ENCODE measurements around the gene BMPR1B. TPM values are rescaled to one million over a fixed set of nuclear protein-coding genes. Genes with fewer than 3 reads are reported as not detected.
"Not testable (repeated sequence)": the region's sequence is repeated elsewhere in the genome, so short reads cannot be mapped to it uniquely, and the experiment has no call there.

The BMPR1B gene
- total and polyA plus RNA-seq, 4 donors = 0.27 to 0.70 (median 0.48) TPM

- TF ChIP-seq REST (IDR thresholded peaks at IDR 0.05) (no peak), HNF4G (IDR thresholded peaks at IDR 0.05) (no peak), JUND (IDR thresholded peaks at IDR 0.05) (no peak)
- no peaks in the 10 kb centered on the region for H3K4me1 ChIP-seq (ENCODE audit: control insufficient read depth in 4 of 4, insufficient read depth in 4 of 4, low read length in 3 of 4)
- no peaks in the 10 kb centered on the region for H3K27me3 ChIP-seq (ENCODE audit: control insufficient read depth in 4 of 4, insufficient read depth in 4 of 4, low read length in 3 of 4)
- H3K9ac ChIP-seq (ENCODE audit: low read depth in 1 of 2, low read length in 2 of 2) = no peak overlapping the region
- H3K9me3 ChIP-seq (ENCODE audit: control insufficient read depth in 4 of 4, low read length in 3 of 4) = no peaks in the 10 kb centered on the region
- H3K4me3 ChIP-seq (ENCODE audit: low read depth in 1 of 3, low read length in 3 of 3) = no peak overlapping the region
- H3K27ac ChIP-seq (ENCODE audit: low read depth in 1 of 2, low read length in 2 of 2) = no peak overlapping the region
- DNase-seq (ENCODE audit: low spot score) = no peak
- H3K36me3 ChIP-seq (ENCODE audit: control insufficient read depth in 4 of 4, insufficient read depth in 3 of 4, low read depth in 1 of 4, low read length in 3 of 4) = no peaks in the 10 kb centered on the region
- WGBS = 71% methylated on average over 2 of the region's 2 CpGs
Observed at GRCh38 chr4:94831607-94832006, 73.9 kb downstream of the BMPR1B start.

DNA sequence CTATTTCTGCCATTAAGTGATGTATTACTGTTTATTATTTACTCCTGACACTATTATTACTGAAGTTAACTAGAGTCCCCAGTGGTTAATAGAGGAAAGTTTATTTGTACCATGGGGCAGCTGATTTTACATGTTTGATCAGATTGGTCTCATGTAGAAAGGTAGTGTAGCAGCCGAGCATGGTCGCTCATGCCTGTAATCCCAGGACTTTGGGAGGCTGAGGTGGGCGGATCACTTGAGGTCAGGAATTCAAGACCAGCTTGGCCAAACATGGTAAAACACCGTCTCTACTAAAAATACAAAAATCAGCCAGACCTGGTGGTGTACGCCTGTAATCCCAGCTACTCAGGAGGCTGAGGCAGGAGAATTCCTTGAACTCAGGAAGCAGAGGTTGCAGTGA lies 74.6 kb downstream of the BMPR1B start:
- not testable (repeated sequence) for H3K27ac ChIP-seq (ENCODE audit: low read depth in 1 of 2, low read length in 2 of 2); H3K4me3 ChIP-seq (ENCODE audit: low read depth in 1 of 3, low read length in 3 of 3); H3K36me3 ChIP-seq (ENCODE audit: control insufficient read depth in 4 of 4, insufficient read depth in 3 of 4, low read depth in 1 of 4, low read length in 3 of 4); H3K4me1 ChIP-seq (ENCODE audit: control insufficient read depth in 4 of 4, insufficient read depth in 4 of 4, low read length in 3 of 4); DNase-seq (ENCODE audit: low spot score); H3K9ac ChIP-seq (ENCODE audit: low read depth in 1 of 2, low read length in 2 of 2); H3K9me3 ChIP-seq (ENCODE audit: control insufficient read depth in 4 of 4, low read length in 3 of 4); H3K27me3 ChIP-seq (ENCODE audit: control insufficient read depth in 4 of 4, insufficient read depth in 4 of 4, low read length in 3 of 4)
- 92% methylated on average over 5 of the region's 5 CpGs for WGBS

DNA sequence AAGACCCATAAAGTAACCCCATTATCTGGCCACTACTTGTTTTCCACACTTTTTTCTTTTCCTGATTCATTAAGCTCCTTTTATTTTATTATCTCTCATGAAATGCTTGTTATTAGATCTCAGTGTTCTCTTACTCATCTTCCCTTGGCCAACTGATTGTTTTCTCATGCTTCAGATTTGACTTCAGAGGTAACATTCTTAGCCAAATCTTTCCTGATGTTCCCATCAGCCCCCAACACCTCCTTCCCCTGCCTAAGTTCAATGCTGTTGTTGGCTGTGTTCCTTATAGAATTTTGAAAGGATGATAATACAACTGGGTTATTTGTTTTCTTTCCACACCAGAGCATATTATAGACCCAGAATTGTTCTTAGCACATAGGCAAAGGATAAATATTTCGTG lies 75.6 kb downstream of the BMPR1B start:
- Histone ChIP-seq H3K4me3 (ENCODE audit: low read depth in 1 of 3, low read length in 3 of 3) (no peak overlapping the region), H3K27me3 (ENCODE audit: control insufficient read depth in 4 of 4, insufficient read depth in 4 of 4, low read length in 3 of 4) (no peaks in the 10 kb centered on the region), H3K27ac (ENCODE audit: low read depth in 1 of 2, low read length in 2 of 2) (no peak overlapping the region), H3K9ac (ENCODE audit: low read depth in 1 of 2, low read length in 2 of 2) (no peak overlapping the region), H3K4me1 (ENCODE audit: control insufficient read depth in 4 of 4, insufficient read depth in 4 of 4, low read length in 3 of 4) (no peaks in the 10 kb centered on the region), H3K36me3 (ENCODE audit: control insufficient read depth in 4 of 4, insufficient read depth in 3 of 4, low read depth in 1 of 4, low read length in 3 of 4) (no peaks in the 10 kb centered on the region), H3K9me3 (ENCODE audit: control insufficient read depth in 4 of 4, low read length in 3 of 4) (no peaks in the 10 kb centered on the region)
- 57% methylated on average over 1 of the region's 1 CpG for WGBS
- no peak for DNase-seq (ENCODE audit: low spot score)
- TF ChIP-seq SP1 (IDR thresholded peaks at IDR 0.05) = no peak
- no peak for TF ChIP-seq HNF4A (conservative IDR thresholded peaks at IDR 0.05)
- no peak for TF ChIP-seq RAD21 (IDR thresholded peaks at IDR 0.05)
- TF ChIP-seq FOXA1 (IDR thresholded peaks at IDR 0.05) = no peak
- TF ChIP-seq FOXA2 (IDR thresholded peaks at IDR 0.05) = no peak

DNA sequence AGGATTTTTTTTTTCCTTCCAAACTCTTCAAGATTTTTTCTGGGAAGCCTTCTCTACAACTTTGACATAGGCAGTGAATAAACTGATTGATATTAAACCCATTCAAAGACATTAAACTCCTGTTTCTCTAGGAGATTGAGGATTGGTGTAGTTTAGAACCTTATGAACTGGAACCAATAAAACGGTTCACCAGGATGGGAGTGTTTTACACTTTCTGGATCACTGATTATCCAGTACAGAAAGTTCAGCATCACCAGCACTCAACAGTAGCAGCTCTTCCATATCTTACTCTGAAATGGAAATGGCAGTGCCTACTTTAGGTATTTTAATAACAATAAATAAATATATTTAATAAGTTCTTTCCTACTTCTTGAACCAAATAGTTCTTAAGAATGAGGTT lies 76.7 kb downstream of the BMPR1B start:
- no peaks in the 10 kb centered on the region for H3K9me3 ChIP-seq (ENCODE audit: control insufficient read depth in 4 of 4, low read length in 3 of 4)
- H3K27me3 ChIP-seq (ENCODE audit: control insufficient read depth in 4 of 4, insufficient read depth in 4 of 4, low read length in 3 of 4) = no peaks in the 10 kb centered on the region
- H3K36me3 ChIP-seq (ENCODE audit: control insufficient read depth in 4 of 4, insufficient read depth in 3 of 4, low read depth in 1 of 4, low read length in 3 of 4) = no peaks in the 10 kb centered on the region
- no peak for DNase-seq (ENCODE audit: low spot score)
- H3K9ac ChIP-seq (ENCODE audit: low read depth in 1 of 2, low read length in 2 of 2) = no peak overlapping the region
- TF ChIP-seq, protein P1, sequence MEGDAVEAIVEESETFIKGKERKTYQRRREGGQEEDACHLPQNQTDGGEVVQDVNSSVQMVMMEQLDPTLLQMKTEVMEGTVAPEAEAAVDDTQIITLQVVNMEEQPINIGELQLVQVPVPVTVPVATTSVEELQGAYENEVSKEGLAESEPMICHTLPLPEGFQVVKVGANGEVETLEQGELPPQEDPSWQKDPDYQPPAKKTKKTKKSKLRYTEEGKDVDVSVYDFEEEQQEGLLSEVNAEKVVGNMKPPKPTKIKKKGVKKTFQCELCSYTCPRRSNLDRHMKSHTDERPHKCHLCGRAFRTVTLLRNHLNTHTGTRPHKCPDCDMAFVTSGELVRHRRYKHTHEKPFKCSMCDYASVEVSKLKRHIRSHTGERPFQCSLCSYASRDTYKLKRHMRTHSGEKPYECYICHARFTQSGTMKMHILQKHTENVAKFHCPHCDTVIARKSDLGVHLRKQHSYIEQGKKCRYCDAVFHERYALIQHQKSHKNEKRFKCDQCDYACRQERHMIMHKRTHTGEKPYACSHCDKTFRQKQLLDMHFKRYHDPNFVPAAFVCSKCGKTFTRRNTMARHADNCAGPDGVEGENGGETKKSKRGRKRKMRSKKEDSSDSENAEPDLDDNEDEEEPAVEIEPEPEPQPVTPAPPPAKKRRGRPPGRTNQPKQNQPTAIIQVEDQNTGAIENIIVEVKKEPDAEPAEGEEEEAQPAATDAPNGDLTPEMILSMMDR (IDR thresholded peaks at IDR 0.05; ENCODE audit: low read depth, low read length, missing input control) = no peak
- TF ChIP-seq FOXA1 (IDR thresholded peaks at IDR 0.05) (no peak), TAF1 (conservative IDR thresholded peaks at IDR 0.05) (no peak), SP1 (IDR thresholded peaks at IDR 0.05) (no peak), FOXA2 (IDR thresholded peaks at IDR 0.05) (no peak), JUND (IDR thresholded peaks at IDR 0.05) (no peak), RXRA (IDR thresholded peaks at IDR 0.05) (no peak), HNF4G (IDR thresholded peaks at IDR 0.05) (no peak), RAD21 (IDR thresholded peaks at IDR 0.05) (no peak), EGR1 (IDR thresholded peaks at IDR 0.05; ENCODE audit: low read depth in 2 of 2) (no peak), HNF4A (conservative IDR thresholded peaks at IDR 0.05) (no peak), NR2F2 (IDR thresholded peaks at IDR 0.05) (no peak)
- TF ChIP-seq, protein P2, sequence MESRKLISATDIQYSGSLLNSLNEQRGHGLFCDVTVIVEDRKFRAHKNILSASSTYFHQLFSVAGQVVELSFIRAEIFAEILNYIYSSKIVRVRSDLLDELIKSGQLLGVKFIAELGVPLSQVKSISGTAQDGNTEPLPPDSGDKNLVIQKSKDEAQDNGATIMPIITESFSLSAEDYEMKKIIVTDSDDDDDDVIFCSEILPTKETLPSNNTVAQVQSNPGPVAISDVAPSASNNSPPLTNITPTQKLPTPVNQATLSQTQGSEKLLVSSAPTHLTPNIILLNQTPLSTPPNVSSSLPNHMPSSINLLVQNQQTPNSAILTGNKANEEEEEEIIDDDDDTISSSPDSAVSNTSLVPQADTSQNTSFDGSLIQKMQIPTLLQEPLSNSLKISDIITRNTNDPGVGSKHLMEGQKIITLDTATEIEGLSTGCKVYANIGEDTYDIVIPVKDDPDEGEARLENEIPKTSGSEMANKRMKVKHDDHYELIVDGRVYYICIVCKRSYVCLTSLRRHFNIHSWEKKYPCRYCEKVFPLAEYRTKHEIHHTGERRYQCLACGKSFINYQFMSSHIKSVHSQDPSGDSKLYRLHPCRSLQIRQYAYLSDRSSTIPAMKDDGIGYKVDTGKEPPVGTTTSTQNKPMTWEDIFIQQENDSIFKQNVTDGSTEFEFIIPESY (IDR thresholded peaks at IDR 0.05) = no peak
- TF ChIP-seq, protein P3, sequence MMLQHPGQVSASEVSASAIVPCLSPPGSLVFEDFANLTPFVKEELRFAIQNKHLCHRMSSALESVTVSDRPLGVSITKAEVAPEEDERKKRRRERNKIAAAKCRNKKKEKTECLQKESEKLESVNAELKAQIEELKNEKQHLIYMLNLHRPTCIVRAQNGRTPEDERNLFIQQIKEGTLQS (IDR thresholded peaks at IDR 0.05) = no peak
- TF ChIP-seq, protein P4, sequence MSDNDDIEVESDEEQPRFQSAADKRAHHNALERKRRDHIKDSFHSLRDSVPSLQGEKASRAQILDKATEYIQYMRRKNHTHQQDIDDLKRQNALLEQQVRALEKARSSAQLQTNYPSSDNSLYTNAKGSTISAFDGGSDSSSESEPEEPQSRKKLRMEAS (IDR thresholded peaks at IDR 0.05) = no peak
- WGBS = 64% methylated on average over 1 of the region's 1 CpG
- H3K4me3 ChIP-seq (ENCODE audit: low read depth in 1 of 3, low read length in 3 of 3) = no peak overlapping the region
- no peak overlapping the region for H3K27ac ChIP-seq (ENCODE audit: low read depth in 1 of 2, low read length in 2 of 2)
- H3K4me1 ChIP-seq (ENCODE audit: control insufficient read depth in 4 of 4, insufficient read depth in 4 of 4, low read length in 3 of 4) = no peaks in the 10 kb centered on the region

All from liver (tissue), 9 donors.